Fibroblast of villous mesenchyme (primary cell): ENCODE results near the gene STK32C. TPM values are rescaled to one million over a fixed set of nuclear protein-coding genes. Genes with fewer than 3 reads are reported as not detected.
"Not testable (repeated sequence)": the region's sequence is repeated elsewhere in the genome, so short reads cannot be mapped to it uniquely, and the experiment has no call there.

Source experiments
- DNase-seq: peaks from one replicate; pipeline ENCODE4 v3.0.0-alpha.2; 2010; ENCODE audit warnings: low read depth
- H3K4me3 ChIP-seq: 2 replicates; pipeline ENCODE4 v1.5.1; 2011; ENCODE audit warnings: low read depth, mild to moderate bottlenecking, low read length
- CTCF ChIP-seq: IDR thresholded peaks from 2 replicates; pipeline ENCODE4 v1.5.1; 2012; ENCODE audit warnings: low read depth, mild to moderate bottlenecking, low read length; ENCODE audit not compliant: insufficient read depth
- total RNA-seq: library from RNA; depleted of rRNA; stranded (reverse); fragments of >200 nt; gene quantifications from 2 replicates; pipeline ENCODE4 v1.2.3, GENCODE V29; 2012

The STK32C gene
- total RNA-seq, 1 donor, result 8.6 TPM

DNA sequence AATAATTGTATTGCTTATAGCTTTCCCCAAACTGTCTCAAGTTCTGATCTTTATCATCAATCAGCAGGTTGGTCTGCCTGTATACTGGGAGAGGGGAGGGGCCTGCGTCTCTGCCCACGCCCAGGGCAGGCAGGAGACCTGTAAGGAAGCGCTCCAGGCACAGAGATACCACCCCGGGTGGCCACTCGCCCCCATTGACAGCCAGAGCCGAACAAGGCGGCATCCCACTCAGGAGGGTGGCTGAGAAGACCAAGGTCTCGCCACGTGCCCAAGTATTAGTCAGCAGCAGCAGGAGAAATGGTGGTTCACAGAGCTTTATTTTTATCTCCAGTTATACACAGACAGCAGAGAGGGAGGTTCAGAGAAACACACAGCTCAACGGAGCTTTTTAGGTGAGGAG lies 7.2 kb downstream of the STK32C start:
- TF ChIP-seq CTCF, result no peak
- H3K4me3 ChIP-seq, result no peak overlapping the region
- DNase-seq, result no peak

DNA sequence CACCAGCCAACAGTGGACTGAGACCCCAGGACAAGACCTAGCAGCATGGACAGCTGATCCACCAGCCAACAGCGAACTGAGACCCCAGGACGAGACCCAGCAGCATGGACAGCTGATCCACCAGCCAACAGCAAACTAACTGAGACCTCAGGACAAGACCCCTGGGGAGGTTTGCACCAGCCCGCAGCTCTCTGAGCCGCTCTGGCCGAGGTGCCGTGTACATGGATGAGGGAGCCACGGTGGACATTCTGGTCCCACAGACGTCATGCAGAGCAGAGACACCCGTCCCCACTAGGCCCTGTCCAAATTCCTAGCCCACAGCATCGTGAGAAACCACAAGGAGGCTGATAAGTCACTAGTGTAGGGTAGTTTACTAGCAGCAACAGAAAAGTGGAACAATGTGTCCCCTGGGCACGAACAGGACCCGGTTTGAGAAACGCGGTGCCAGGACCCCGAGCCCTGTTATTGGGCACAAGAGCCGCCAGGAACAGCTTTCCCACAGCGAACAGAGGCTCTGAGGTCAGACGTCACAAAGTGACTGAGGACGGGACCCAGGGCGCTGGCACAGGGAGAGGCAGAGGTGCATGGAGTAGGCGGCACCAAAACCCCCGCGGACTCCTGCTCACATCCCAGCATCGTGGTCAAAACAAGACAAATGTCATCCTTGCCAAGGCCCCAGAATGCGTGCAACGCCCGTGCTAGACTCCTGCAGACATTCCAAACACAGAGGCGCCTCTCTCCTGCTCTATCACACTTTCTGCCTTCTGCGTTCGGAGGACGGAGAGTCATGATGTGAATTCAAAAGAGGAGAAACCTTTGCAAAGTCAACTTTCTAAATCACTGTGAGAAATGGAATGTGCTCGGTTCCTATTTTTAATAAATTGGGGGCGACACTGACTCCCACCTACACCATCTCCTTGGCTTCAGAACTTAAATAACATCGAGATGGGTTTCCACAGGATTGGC lies 8.1 kb downstream of the STK32C start:
- TF ChIP-seq CTCF, result no peak
- H3K4me3 ChIP-seq, result no peak overlapping the region
- no peak for DNase-seq

DNA sequence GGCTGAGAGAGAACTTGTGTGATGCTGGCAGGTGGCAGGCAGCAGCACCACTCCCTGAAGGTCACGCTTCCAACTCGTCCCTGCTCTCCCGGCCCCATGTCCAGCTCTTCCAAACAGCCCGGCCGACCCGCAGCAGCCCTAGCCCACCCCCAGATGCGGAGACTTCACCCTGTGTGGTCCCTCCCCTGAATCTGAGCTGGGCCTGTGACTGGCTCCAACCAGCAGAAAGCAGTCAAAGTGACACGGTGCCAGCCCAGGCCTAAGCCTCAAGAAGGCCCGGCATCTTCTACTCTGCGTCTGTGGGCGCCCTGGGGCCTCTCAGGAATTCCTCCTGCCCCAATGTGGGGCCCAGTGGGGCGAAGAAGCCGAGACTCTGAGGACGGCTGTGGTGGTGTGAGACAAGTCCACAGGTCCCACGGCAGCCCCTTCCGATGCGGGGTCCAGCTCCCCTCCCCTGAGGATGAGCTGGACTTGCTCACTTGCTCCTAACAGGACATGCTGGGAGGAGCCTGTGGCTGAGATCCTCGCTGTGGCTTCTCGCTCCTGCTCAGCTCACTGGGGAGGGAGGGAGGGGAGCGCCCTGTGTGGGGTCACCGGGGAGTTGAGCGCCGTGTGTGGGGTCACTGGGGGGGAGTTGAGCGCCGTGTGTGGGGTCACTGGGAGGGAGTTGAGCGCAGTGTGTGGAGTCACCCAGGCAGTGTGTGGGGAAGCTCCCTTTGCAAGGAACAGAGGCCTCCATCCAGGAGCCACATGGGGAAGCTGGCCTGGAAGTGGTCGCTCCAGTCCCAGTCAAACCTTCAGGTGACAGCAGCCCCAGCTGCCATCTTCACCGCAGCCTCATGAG lies 9.5 kb downstream of the STK32C start:
- no peak for DNase-seq
- TF ChIP-seq CTCF, result no peak
- H3K4me3 ChIP-seq, result no peak overlapping the region

- no peak for DNase-seq
- TF ChIP-seq CTCF, result no peak
- no peak overlapping the region for H3K4me3 ChIP-seq
Observed at GRCh38 chr10:132297526-132297925, 10.2 kb downstream of the STK32C start.

DNA sequence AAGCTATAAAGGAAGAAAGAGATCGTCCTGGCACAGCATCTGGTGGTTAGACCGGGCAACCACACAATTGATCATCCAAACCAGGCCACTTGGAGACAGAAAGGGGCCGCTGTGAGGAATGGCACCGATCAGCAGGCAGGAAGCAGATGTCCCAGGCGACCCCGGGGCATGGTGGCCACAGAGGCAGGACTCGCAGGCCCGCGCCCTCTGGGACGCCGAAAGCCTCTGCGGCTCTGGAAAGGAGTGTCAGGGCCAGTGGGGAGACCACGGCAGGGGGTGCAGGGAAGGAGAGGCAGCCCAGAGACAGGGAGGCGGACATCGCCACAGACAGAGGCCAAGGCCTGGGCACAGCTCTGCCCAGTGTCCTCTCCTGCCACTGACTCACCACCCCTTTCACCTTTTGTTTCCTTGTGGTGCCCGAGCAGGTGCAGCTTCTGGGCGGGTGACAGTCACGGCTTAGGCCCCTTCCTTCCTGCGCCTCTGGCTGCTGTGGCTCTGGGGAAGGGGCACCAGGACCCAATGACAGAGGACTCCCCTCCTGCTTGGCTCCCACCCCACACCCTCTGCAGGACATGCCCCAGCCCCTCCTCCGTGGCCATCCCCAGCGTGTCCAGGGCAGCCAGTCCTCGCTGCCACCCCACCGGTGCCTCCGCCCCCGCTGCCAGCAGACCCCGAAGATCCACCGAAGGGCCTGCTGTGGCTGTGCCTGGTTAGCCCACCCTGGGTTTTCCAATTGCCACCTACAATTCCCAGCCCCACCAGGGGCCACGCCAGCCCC lies 10.9 kb downstream of the STK32C start:
- DNase-seq, result no peak
- no peak for TF ChIP-seq CTCF
- H3K4me3 ChIP-seq, result no peak overlapping the region

DNA sequence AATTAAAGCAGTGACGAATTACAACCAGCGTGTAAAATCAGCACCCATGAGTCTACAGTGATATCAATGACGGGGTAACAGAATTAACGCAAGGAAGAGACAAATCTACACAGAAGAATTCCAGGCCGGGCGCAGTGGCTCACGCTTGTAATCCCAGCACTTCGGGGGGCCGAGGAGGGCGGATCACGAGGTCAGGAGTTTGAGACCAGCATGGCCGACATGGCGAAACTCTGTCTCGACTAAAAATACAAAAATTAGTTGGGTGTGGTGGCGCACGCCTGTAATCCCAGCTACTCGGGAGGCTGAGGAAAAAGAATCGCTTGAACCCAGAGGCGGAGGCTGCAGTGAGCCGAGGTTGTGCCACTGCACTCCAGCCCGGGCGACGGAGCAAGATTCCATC lies 12.3 kb downstream of the STK32C start:
- not testable (repeated sequence) for H3K4me3 ChIP-seq

More for the DNA sequence above, 12.3 kb downstream of the STK32C start:
- not testable (repeated sequence) for DNase-seq
